ENCODE data around the gene DTX2.
"Not testable (repeated sequence)": the region's sequence is repeated elsewhere in the genome, so short reads cannot be mapped to it uniquely, and the experiment has no call there.

DTX2 gene

DNA sequence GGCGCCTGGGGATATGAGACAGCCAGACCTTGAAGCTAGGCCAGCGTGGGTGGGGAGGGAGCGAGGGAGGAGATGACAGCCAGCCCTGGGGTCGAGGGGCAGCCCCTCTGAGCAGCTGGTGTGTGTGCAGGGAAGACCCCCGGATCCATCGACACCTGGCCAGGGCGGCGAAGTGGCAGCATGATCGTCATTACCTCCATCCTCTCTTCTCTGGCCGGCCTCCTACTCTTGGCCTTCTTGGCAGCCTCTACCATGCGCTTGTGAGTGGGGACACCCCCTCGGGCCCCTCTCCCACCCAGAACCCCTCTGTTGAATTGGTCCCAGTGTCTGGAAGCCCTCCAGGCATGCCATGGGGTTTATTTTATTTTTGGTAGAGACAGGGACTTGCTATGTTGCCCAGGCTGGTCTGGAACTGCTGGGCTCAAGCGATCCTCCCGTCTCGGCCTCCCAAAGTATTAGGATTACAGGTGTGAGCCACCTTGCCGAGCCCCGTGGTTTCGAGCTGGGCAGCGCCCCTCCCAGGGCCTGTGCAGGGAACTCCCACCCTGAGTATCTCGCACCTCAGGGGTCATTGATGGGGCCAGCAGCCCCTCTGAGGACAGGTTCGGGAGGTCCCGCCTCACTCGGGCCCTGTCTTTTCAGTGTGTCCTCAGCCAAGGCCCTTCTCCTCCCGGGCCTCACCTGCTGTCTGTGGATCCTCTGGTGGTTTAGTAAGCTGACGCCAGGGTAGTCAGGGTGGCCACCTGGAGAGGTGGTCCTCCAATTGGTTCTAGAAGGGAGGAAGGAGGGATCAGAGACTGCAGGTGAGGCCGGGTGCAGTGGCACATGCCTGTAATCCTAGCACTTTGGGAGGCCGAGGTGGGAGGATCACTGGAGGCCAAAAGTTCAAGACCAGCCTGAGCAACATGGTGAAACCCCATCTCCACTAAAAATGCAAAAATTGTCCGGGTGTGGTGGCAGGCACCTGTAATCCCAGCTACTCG is 52.6 kb downstream of the DTX2 start:
- no peak for FAIRE-seq

DNA sequence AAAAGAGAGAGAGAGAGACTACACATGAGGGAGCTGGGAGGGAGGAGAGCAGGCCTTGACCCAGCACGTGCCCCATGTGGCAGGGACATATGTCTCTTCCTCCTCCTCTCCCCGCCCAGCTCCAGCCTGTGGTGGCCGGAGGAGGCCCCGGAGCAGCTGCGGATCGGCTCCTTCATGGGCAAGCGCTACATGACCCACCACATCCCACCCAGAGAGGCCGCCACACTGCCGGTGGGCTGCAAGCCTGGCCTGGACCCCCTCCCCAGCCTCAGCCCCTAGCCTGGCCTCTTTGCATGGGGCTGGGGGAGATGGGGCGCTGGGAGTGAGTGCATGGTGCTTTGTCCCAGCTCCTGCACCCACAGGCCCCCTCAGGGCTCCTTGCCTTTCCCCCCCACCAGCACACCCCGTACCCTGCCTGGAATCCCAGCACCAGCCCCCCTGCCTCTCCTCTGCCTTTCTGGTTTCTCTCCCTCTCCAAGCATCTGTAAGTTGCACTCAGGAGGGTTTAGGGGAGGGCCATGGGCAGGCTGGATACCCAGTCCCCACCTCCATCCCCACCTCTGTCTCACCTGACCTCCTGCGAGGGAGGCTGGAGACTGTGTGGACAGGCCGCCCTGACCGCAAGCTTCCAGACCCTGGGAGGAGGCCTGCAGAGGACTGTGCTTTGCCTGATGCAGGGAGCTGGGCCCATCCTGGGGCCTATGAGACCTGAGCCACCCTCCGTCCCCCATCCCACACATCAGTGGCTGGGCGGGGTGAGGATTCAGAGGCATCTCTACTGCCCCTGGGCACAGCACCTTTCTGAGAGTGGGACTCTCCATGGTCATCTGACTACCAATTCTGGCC is 53.6 kb downstream of the DTX2 start:
- no peak for FAIRE-seq

DNA sequence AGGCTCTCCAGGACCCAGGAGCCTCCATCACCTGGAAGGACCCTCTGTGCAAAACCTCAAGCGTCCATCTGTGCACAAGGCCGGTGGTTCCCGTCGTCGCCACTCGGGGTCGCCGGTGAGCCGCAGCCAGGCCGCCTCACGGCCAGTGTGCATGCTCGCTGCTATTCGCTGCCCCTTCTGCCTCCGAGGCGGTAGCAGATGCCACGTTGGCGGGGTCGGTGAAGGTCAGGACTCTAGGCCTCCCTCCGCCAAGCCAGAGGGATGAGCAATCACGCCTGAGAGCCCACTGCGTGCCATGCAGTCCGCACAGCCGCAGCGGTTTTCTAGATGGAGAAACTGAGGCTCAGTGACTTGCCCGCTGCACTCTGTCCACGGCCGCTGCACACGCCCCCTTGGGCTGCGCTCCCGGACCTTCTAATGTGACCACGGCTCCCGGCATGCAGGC is 54.5 kb downstream of the DTX2 start:
- FAIRE-seq, result no peak

DNA sequence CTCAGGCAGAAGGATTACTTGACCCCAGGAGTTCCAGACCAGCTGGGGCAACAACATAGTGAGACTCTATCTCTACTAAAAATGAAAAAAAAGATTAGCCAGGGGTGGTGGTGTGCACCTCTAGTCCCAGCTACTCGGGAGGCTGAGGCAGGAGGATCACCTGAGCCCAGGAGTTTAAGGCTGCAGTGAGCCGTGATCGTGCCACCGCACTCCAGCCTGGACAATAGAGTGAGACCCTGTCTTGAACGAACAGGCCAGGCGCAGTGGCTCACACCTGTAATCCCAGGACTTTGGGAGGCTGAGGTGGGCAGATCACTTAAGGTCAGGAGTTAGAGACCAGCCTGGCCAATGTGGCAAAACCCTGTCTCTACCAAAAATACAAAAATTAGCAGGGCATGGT is 55.4 kb downstream of the DTX2 start:
- FAIRE-seq, result not testable (repeated sequence)

DNA sequence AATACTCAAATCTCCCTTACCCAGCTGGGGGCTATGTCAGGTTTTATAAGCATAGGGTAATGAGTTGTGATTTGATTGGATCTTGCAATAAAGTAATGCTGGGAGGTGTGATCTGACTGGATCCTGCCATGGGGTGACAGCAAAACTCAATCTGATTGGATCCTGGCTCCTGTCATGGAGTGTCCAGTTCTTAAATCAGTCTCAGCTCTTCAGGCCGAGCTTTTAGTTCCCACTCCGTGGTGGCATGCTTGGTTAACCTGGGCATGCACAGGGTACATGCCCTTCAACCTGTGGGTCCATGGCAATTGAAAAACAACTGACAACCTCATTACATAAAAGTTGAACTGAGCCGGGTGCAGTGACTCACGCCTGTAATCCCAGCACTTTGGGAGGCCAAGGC is 64.7 kb downstream of the DTX2 start:
- FAIRE-seq, result not testable (repeated sequence)

DNA sequence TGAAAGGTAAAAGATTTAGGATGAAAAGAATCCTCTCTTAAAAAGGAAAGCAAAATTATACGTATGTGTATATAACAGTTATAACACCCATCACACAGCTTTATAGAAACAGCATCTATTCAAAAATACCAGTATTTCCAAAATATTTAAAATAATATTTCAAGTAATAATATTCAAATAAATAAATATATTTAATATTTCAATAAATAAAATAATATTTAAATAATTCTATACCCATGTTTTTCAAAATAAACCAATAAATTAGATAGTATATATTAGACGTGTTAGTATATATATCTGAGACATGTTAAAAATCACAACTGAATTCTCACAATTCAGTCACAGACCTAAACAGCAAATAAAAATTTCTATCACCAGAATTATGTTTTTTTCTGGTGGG is 70.1 kb downstream of the DTX2 start:
- FAIRE-seq, result not testable (repeated sequence)

DNA sequence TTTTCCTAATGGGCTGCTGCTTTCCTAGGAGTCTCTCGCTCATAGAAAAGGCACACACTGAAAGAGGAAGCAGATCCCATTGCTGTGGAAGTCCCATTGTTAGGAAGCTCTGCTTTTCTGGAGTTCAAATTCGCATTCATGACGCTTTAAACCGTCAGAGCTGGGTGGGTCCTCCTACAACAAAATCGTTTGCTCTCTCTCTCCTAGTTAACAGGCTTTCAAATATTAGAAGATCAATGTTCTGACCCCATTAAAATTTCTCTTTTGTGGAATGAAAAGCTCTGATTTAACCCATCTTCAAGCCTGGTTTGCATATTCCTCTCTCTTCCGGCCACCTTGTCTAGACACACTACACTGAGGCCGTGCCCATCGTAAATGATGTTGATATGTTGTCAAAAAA is 81.7 kb downstream of the DTX2 start, which contains the start of gene SPDYE16:
TSS of gene SPDYE16 (minus strand) at position 101 of the 400 bp plus-strand sequence. CDS start 1,838 bp downstream, outside the sequence.
- not testable (repeated sequence) for FAIRE-seq

DNA sequence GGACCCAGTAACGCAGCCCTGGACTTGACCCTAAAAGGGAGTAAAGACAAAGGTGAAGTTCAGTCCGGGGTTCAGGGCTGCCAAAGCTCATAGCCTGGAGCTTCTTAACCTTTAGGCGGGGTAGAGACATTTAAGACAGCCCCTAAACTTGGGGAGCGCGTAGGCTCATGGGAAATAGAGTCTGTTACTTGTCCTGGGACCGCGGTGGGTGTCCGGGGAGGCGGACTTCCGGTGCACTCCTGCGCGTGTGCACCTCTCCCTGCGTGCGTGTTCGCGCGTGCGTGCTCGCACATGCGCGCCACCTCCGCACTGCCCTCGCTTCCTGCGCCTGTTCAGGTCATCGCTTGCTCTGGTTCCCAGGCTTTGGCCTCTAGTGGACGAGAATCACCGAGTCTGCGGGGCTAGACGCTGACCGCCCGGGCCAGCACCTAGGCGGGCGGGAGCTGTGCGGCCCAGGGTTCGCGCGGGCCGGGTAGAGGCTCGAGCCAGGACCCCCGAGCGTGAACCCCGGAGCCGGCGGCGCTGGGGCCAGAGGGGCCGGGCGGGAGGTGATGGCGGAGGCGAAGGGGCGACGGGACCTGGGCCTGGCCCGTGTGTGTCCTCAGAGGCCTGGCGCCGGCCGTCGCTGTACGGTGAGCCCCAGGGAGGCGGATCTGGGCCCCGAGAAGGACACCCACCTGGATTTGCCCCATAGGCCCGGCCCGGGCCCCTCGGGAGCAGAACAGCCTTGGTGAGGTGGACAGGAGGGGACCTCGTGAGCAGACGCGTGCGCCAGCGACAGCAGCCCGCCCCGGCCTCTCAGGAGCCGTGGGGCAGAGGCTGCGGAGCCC is 87.7 kb downstream of the DTX2 start:
- not testable (repeated sequence) for FAIRE-seq

DNA sequence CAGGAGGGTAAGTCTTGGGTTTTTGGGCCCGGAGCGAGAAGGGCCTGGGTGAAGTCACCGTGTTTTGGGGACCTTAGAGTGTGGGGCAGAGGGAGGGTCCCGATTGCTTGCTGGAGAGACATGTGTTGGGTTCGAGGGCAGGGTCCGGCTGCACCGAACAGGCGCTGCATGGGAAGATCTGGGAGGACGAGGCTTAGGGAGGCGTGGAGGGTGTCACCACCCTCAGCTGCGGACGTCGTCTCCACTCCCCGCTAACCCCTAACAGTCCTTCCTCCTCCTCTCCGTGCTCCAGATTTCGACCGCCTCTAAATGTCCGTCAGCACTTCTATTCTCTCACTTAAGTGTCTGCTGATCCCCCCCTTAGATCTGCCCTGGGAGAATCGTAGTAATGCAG is 88.3 kb downstream of the DTX2 start:
- FAIRE-seq, result not testable (repeated sequence)

DNA sequence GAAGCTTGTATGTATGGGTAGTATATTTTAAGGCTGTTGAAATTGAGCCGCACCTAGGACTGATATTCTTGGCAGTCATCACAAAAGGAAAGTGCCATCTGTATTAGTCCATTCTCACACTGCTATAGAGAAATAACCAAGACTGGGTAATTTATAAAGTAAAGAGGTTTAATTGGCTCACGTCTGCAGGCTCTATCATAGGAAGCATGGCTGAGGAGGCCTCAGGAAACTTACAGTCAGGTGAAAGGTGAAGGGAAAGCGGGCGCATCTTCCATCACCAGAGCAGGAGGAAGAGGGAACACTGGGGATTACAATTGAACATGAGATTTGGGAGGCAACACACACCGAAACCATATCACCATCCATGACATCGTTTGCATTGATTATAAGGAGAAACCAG is 90.5 kb downstream of the DTX2 start:
- FAIRE-seq, result not testable (repeated sequence)

Measured in islet of Langerhans (tissue), 1 donor.